Karpas-422 (cell line): ENCODE measurements around the gene KCNIP4. TPM values are rescaled to one million over a fixed set of nuclear protein-coding genes. Genes with fewer than 3 reads are reported as not detected.

Source experiments
- DNase-seq: peaks from one replicate; pipeline ENCODE4 v3.0.0-alpha.2; 2015
- H2AFZ ChIP-seq: fragments of 200-600 bp; sonication (generic); 2 replicates; pipeline ENCODE4 v1.6.1; 2014; ENCODE audit warnings: antibody characterized with exemption, low read length, mixed read lengths
- H3K27ac ChIP-seq: fragments of 200-600 bp; sonication (generic); 2 replicates; pipeline ENCODE4 v1.5.1; 2014; ENCODE audit warnings: mild to moderate bottlenecking, low read length, moderate library complexity
- H3K27me3 ChIP-seq: fragments of 200-600 bp; sonication (generic); 2 replicates; pipeline ENCODE4 v1.6.1; 2014; ENCODE audit warnings: low read length, mixed read lengths
- H3K36me3 ChIP-seq: fragments of 200-600 bp; sonication (generic); 2 replicates; pipeline ENCODE4 v1.6.1; 2014; ENCODE audit warnings: low read length, mixed read lengths; ENCODE audit not compliant: insufficient read depth
- H3K4me1 ChIP-seq: fragments of 200-600 bp; sonication (generic); 2 replicates; pipeline ENCODE4 v1.6.1; 2014; ENCODE audit warnings: mild to moderate bottlenecking, low read length, mixed read lengths
- H3K4me2 ChIP-seq: fragments of 200-600 bp; sonication (generic); 2 replicates; pipeline ENCODE4 v1.6.1; 2014; ENCODE audit warnings: low read length, low read depth, mild to moderate bottlenecking; ENCODE audit not compliant: poor library complexity, severe bottlenecking
- H3K4me3 ChIP-seq: fragments of 200-600 bp; sonication (generic); 2 replicates; pipeline ENCODE4 v1.5.1; 2014; ENCODE audit warnings: mild to moderate bottlenecking, antibody characterized with exemption, low read length, mixed read lengths
- H3K79me2 ChIP-seq: fragments of 200-600 bp; sonication (generic); 2 replicates; pipeline ENCODE4 v1.6.1; 2014; ENCODE audit warnings: mild to moderate bottlenecking, low read length, mixed read lengths
- H3K9ac ChIP-seq: fragments of 200-600 bp; sonication (generic); 2 replicates; pipeline ENCODE4 v1.6.0; 2014; ENCODE audit warnings: low read length
- H3K9me2 ChIP-seq: fragments of 200-600 bp; sonication (generic), shearing (Covaris generic); replicated peaks from 2 replicates; pipeline ENCODE4 v1.6.0; 2014; ENCODE audit warnings: mild to moderate bottlenecking, low read length, moderate library complexity; ENCODE audit not compliant: insufficient read depth
- H3K9me3 ChIP-seq: fragments of 300-700, 200-600 bp; sonication (generic); 2 replicates; pipeline ENCODE4 v1.6.1; 2014; ENCODE audit warnings: low read length, mixed read lengths
- H4K20me1 ChIP-seq: fragments of 200-600 bp; sonication (generic); 2 replicates; pipeline ENCODE4 v1.6.1; 2014; ENCODE audit warnings: mild to moderate bottlenecking, antibody characterized with exemption, low read length, low read depth; ENCODE audit not compliant: insufficient read depth
- total RNA-seq: library from RNA; depleted of rRNA; stranded (reverse); fragments of >200 nt; shearing (Covaris generic); gene quantifications from 2 replicates; pipeline ENCODE4 v1.2.3, GENCODE V29; 2014; ENCODE audit warnings: low replicate concordance

Gene KCNIP4
- total RNA-seq, 1 experiment from 2014 or later = not detected

DNA sequence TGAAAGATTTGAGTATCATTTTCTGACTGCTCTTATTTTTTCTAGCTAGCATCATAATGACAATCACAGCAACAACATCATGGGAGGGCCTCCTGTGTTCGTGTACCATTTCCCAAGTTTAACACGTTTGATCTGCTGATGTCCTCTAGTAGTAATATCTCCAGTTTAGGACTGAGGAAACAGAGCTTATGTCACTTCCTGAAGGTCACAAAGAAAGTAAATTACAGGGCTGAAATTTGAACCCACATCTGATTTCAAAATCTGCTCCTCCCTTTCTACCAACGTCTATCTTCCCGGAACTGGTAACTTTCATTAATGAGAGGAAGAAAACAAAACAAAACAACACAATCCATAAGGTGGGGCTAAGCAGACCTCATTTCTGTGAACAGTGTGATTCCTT lies 945.6 kb downstream of the KCNIP4 start:
- no peak overlapping the region for H2AFZ ChIP-seq
- H4K20me1 ChIP-seq = no peaks in the 10 kb centered on the region
- no peaks in the 10 kb centered on the region for H3K9me2 ChIP-seq
- H3K9ac ChIP-seq = no peak overlapping the region
- H3K36me3 ChIP-seq = no peaks in the 10 kb centered on the region
- no peaks in the 10 kb centered on the region for H3K27me3 ChIP-seq
- no peak overlapping the region for H3K27ac ChIP-seq
- no peaks in the 10 kb centered on the region for H3K4me1 ChIP-seq
- H3K9me3 ChIP-seq = no peaks in the 10 kb centered on the region
- H3K4me3 ChIP-seq = no peak overlapping the region
- no peak for DNase-seq
- H3K4me2 ChIP-seq = no peak overlapping the region
- no peaks in the 10 kb centered on the region for H3K79me2 ChIP-seq

GRCh38 chr4:21002286-21002685 lies 946.3 kb downstream of the KCNIP4 start:
- Histone ChIP-seq H3K4me1 (no peaks in the 10 kb centered on the region), H3K79me2 (no peaks in the 10 kb centered on the region), H4K20me1 (no peaks in the 10 kb centered on the region), H3K9me2 (no peaks in the 10 kb centered on the region), H3K27me3 (no peaks in the 10 kb centered on the region), H2AFZ (no peak overlapping the region), H3K27ac (no peak overlapping the region), H3K9ac (no peak overlapping the region), H3K9me3 (no peaks in the 10 kb centered on the region), H3K4me3 (no peak overlapping the region), H3K36me3 (no peaks in the 10 kb centered on the region), H3K4me2 (no peak overlapping the region)
- no peak for DNase-seq

DNA sequence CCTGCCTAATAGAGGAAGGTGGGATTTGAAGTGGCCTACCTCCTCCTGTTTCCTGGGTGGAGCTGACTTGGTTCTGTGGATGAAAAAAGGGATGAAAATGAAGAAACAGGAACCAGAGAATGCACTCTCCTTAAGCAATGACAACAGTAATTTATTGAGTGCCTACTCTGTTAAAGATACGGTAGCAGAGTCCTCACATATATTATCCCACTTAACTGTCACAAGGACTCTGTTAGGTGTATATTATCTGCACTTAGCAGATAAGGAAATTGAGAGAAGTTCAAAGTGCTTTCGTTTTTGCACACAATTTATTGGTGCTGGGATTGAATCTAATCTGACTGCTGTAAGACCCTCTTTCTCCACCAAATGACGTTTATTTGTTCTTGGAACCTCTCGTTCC lies 947.1 kb downstream of the KCNIP4 start:
- Histone ChIP-seq H3K9ac (no peak overlapping the region), H3K27me3 (no peaks in the 10 kb centered on the region), H3K79me2 (no peaks in the 10 kb centered on the region), H3K9me2 (no peaks in the 10 kb centered on the region), H3K27ac (no peak overlapping the region), H3K4me3 (no peak overlapping the region), H4K20me1 (no peaks in the 10 kb centered on the region), H3K4me2 (no peak overlapping the region), H3K9me3 (no peaks in the 10 kb centered on the region), H3K36me3 (no peaks in the 10 kb centered on the region), H2AFZ (no peak overlapping the region), H3K4me1 (no peaks in the 10 kb centered on the region)
- no peak for DNase-seq

DNA sequence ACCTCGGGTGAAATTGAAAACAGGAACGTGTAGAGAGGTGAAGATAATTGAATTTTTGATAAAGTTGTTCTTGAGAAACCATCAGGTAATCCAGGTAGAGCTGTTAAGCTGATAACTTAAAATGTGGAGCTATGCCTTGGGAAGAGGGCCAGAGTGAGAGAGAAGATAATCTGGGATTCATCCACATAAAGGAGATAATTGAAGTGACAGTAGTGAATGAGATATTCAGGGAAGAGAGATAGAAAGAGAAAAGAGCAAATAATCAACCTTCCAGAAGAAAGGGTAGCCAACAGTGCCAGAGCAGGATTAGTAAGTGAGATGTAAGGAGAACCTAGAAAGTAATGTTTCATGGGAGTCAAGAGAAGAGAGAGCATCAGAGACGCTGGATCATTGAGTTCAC lies 950.7 kb downstream of the KCNIP4 start:
- no peaks in the 10 kb centered on the region for H3K27me3 ChIP-seq
- no peak overlapping the region for H3K4me2 ChIP-seq
- no peak overlapping the region for H2AFZ ChIP-seq
- DNase-seq = no peak
- H4K20me1 ChIP-seq = no peaks in the 10 kb centered on the region
- no peaks in the 10 kb centered on the region for H3K79me2 ChIP-seq
- no peaks in the 10 kb centered on the region for H3K9me2 ChIP-seq
- H3K9me3 ChIP-seq = no peaks in the 10 kb centered on the region
- H3K27ac ChIP-seq = no peak overlapping the region
- H3K9ac ChIP-seq = no peak overlapping the region
- H3K4me3 ChIP-seq = no peak overlapping the region
- H3K36me3 ChIP-seq = no peaks in the 10 kb centered on the region
- no peaks in the 10 kb centered on the region; the same call in 1 of the 2 replicates for H3K4me1 ChIP-seq

GRCh38 chr4:20995610-20996009 lies 953.0 kb downstream of the KCNIP4 start:
- Histone ChIP-seq H3K9ac (no peak overlapping the region), H3K4me2 (no peak overlapping the region), H3K4me3 (no peak overlapping the region), H3K36me3 (no peaks in the 10 kb centered on the region), H3K9me2 (no peaks in the 10 kb centered on the region), H3K27me3 (no peaks in the 10 kb centered on the region), H3K27ac (no peak overlapping the region), H2AFZ (no peak overlapping the region), H3K4me1 (no peaks in the 10 kb centered on the region; the same call in 1 of the 2 replicates), H3K79me2 (no peaks in the 10 kb centered on the region), H3K9me3 (no peaks in the 10 kb centered on the region), H4K20me1 (no peaks in the 10 kb centered on the region)
- no peak for DNase-seq

- no peaks in the 10 kb centered on the region; the same call in 1 of the 2 replicates for H3K4me1 ChIP-seq
Measured at GRCh38 chr4:20995015-20995414, 953.6 kb downstream of the KCNIP4 start.

DNA sequence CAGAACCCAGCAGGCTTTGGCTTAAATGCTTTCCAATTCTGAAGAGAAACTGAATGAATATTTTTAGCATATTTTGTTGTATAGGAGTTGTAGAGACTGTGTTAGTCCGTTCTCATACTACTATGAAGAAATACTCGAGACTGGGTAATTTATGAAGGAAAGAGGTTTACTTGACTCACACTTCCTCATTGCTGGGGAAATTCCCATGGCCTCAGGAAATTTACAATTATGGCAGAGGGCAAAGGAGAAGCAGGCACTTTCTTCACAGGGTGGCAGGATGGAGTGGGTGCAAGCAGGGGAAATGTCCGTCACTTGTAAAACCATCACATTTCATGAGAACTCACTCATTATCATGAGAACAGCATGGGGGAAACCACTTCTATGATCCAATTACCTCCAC lies 956.6 kb downstream of the KCNIP4 start:
- Histone ChIP-seq H3K27me3 (no peaks in the 10 kb centered on the region), H3K4me2 (no peak overlapping the region), H4K20me1 (no peaks in the 10 kb centered on the region), H3K9ac (no peak overlapping the region), H2AFZ (no peak overlapping the region), H3K4me1 (no peaks in the 10 kb centered on the region; the same call in 1 of the 2 replicates), H3K9me3 (no peaks in the 10 kb centered on the region), H3K79me2 (no peaks in the 10 kb centered on the region), H3K4me3 (no peak overlapping the region), H3K27ac (no peak overlapping the region), H3K36me3 (no peaks in the 10 kb centered on the region), H3K9me2 (no peaks in the 10 kb centered on the region)
- no peak for DNase-seq

More at GRCh38 chr4:20995015-20995414, 953.6 kb downstream of the KCNIP4 start:
- no peak overlapping the region for H3K4me2 ChIP-seq
- H3K27ac ChIP-seq = no peak overlapping the region
- no peak overlapping the region for H2AFZ ChIP-seq
- H3K27me3 ChIP-seq = no peaks in the 10 kb centered on the region
- H3K9me2 ChIP-seq = no peaks in the 10 kb centered on the region
- H3K4me3 ChIP-seq = no peak overlapping the region
- H3K9me3 ChIP-seq = no peaks in the 10 kb centered on the region
- no peaks in the 10 kb centered on the region for H4K20me1 ChIP-seq
- H3K36me3 ChIP-seq = no peaks in the 10 kb centered on the region
- no peak for DNase-seq
- no peak overlapping the region for H3K9ac ChIP-seq
- H3K79me2 ChIP-seq = no peaks in the 10 kb centered on the region

- H2AFZ ChIP-seq = no peak overlapping the region
- no peaks in the 10 kb centered on the region for H4K20me1 ChIP-seq
- H3K36me3 ChIP-seq = no peaks in the 10 kb centered on the region
- H3K27ac ChIP-seq = no peak overlapping the region
- no peak for DNase-seq
- no peak overlapping the region for H3K4me2 ChIP-seq
- no peaks in the 10 kb centered on the region for H3K9me3 ChIP-seq
- no peak overlapping the region for H3K9ac ChIP-seq
- no peaks in the 10 kb centered on the region for H3K79me2 ChIP-seq
- no peak overlapping the region for H3K4me3 ChIP-seq
- no peaks in the 10 kb centered on the region for H3K4me1 ChIP-seq
- no peaks in the 10 kb centered on the region for H3K27me3 ChIP-seq
- H3K9me2 ChIP-seq = no peaks in the 10 kb centered on the region
Measured at GRCh38 chr4:20987191-20987590, 961.4 kb downstream of the KCNIP4 start.

GRCh38 chr4:20984576-20984836 lies 964.1 kb downstream of the KCNIP4 start:
- no peak overlapping the region for H3K9ac ChIP-seq
- DNase-seq = no peak
- H2AFZ ChIP-seq = no peak overlapping the region
- no peak overlapping the region for H3K4me2 ChIP-seq
- no peak overlapping the region for H3K4me3 ChIP-seq
- H3K9me2 ChIP-seq = no peaks in the 10 kb centered on the region
- no peaks in the 10 kb centered on the region for H4K20me1 ChIP-seq
- H3K36me3 ChIP-seq = no peaks in the 10 kb centered on the region
- no peaks in the 10 kb centered on the region for H3K79me2 ChIP-seq
- no peak overlapping the region for H3K27ac ChIP-seq
- no peaks in the 10 kb centered on the region for H3K27me3 ChIP-seq
- H3K4me1 ChIP-seq = no peaks in the 10 kb centered on the region
- H3K9me3 ChIP-seq = no peaks in the 10 kb centered on the region
